OCI-LY3 (cell line): ENCODE measurements around the gene ATXN7L3.

Experiments used
- H2AFZ ChIP-seq: fragments of 200-600, 300-600 bp; shearing (Covaris generic); 2 replicates; pipeline ENCODE4 v1.6.0; 2014; ENCODE audit warnings: antibody characterized with exemption, low read depth, low read length
- H3K27ac ChIP-seq: fragments of 200-600, 300-600 bp; sonication (generic); 2 replicates; pipeline ENCODE4 v1.5.1; 2014; ENCODE audit warnings: mild to moderate bottlenecking, low read length, moderate library complexity, mixed read lengths
- H3K27me3 ChIP-seq: fragments of 200-600, 300-600 bp; sonication (generic); 2 replicates; pipeline ENCODE4 v1.6.1; 2014; ENCODE audit warnings: low read depth, low read length, mixed read lengths
- H3K36me3 ChIP-seq: fragments of 200-600, 300-600 bp; sonication (generic); replicated peaks from 2 replicates; pipeline ENCODE3; 2014; ENCODE audit warnings: low read depth, low read length, mixed read lengths
- H3K4me1 ChIP-seq: fragments of 300-600, 200-600 bp; sonication (generic); 2 replicates; pipeline ENCODE4 v1.6.1; 2014; ENCODE audit warnings: low read length, mixed read lengths
- H3K4me2 ChIP-seq: fragments of 200-600, 300-600 bp; sonication (generic); 2 replicates; pipeline ENCODE4 v1.6.1; 2014; ENCODE audit warnings: low read length, mixed read lengths
- H3K4me3 ChIP-seq: fragments of 300-600, 200-600 bp; sonication (generic); 2 replicates; pipeline ENCODE4 v1.5.1; 2014; ENCODE audit warnings: antibody characterized with exemption, mild to moderate bottlenecking, low read length, moderate library complexity
- H3K79me2 ChIP-seq: fragments of 300-600, 200-600 bp; shearing (Covaris generic); 2 replicates; pipeline ENCODE4 v1.6.1; 2014; ENCODE audit warnings: mild to moderate bottlenecking, low read length, mixed read lengths
- H3K9ac ChIP-seq: fragments of 300-600, 200-600 bp; shearing (Covaris generic); 2 replicates; pipeline ENCODE4 v1.6.0; 2014; ENCODE audit warnings: mild to moderate bottlenecking, low read length, moderate library complexity
- H3K9me3 ChIP-seq: fragments of 200-600, 300-600 bp; shearing (Covaris generic); 2 replicates; pipeline ENCODE4 v1.6.1; 2014; ENCODE audit warnings: low read length, mixed read lengths; ENCODE audit not compliant: insufficient read depth
- H4K20me1 ChIP-seq: fragments of 200-600, 300-600 bp; sonication (generic); 2 replicates; pipeline ENCODE4 v1.6.1; 2016; ENCODE audit warnings: low read length, mixed read lengths; ENCODE audit not compliant: insufficient read depth
- CTCF ChIP-seq: fragments of 200-600, 300-600 bp; sonication (generic); IDR thresholded peaks from 2 replicates; pipeline ENCODE4 v1.5.1; 2014; ENCODE audit warnings: antibody characterized with exemption, low read length, low read depth
- EZH2phosphoT487 ChIP-seq: fragments of 200-600 bp; shearing (Covaris generic); IDR thresholded peaks from 2 replicates; pipeline ENCODE4 v1.6.1; 2018; ENCODE audit warnings: antibody characterized with exemption, mixed run types, low read depth

The ATXN7L3 gene

GRCh38 chr17:44233582-44233981, 33.9 kb upstream of the ATXN7L3 start:
- H3K36me3 ChIP-seq, result no peaks in the 10 kb centered on the region
- no peak overlapping the region for H3K4me3 ChIP-seq
- H4K20me1 ChIP-seq, result no peaks in the 10 kb centered on the region
- peaks cover 12% of the 10 kb centered on the region; the same call in 1 of the 2 replicates for H3K4me1 ChIP-seq
- no peak for TF ChIP-seq EZH2phosphoT487
- no peak for TF ChIP-seq CTCF
- no peak overlapping the region for H2AFZ ChIP-seq
- H3K4me2 ChIP-seq, result no peak overlapping the region
- H3K9ac ChIP-seq, result no peak overlapping the region
- no peaks in the 10 kb centered on the region for H3K9me3 ChIP-seq
- H3K27ac ChIP-seq, result no peak overlapping the region
- H3K27me3 ChIP-seq, result no peaks in the 10 kb centered on the region
- H3K79me2 ChIP-seq, result no peaks in the 10 kb centered on the region

DNA sequence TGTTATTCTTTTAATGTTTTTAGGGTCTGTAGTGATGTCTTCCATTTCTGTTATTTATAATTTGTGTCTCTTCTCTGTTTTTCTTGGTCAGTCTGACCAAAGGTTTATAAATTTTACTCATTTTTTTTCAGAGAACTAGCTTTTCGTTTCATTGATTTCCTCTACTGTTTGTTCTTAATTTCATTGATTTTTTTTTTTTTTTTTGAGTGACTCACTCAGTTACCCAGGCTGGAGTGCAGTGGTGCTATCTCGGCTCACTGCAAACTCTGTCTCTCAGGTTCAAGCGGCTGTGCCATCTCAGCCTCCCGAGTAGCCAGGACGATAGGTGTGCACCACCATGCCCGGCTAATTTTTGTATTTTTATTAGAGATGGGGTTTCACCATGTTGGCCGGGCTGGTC, 32.4 kb upstream of the ATXN7L3 start:
- H3K79me2 ChIP-seq, result no peaks in the 10 kb centered on the region
- no peak overlapping the region for H2AFZ ChIP-seq
- no peaks in the 10 kb centered on the region for H3K36me3 ChIP-seq
- no peak overlapping the region for H3K27ac ChIP-seq
- no peaks in the 10 kb centered on the region for H3K27me3 ChIP-seq
- H3K9me3 ChIP-seq, result no peaks in the 10 kb centered on the region
- H3K4me2 ChIP-seq, result no peak overlapping the region
- H3K4me3 ChIP-seq, result no peak overlapping the region
- peaks cover 14% of the 10 kb centered on the region; the same call in 1 of the 2 replicates for H3K4me1 ChIP-seq
- no peak overlapping the region for H3K9ac ChIP-seq
- H4K20me1 ChIP-seq, result no peaks in the 10 kb centered on the region
- TF ChIP-seq EZH2phosphoT487 (no peak), CTCF (no peak)

GRCh38 chr17:44230140-44230539, 30.5 kb upstream of the ATXN7L3 start:
- TF ChIP-seq CTCF (no peak), EZH2phosphoT487 (no peak)
- no peak overlapping the region for H3K9ac ChIP-seq

GRCh38 chr17:44229090-44229489, 29.4 kb upstream of the ATXN7L3 start:
- no peak for TF ChIP-seq EZH2phosphoT487
- TF ChIP-seq CTCF, result no peak
- Histone ChIP-seq H4K20me1 (no peaks in the 10 kb centered on the region), H3K4me2 (no peak overlapping the region)

More at GRCh38 chr17:44230140-44230539, 30.5 kb upstream of the ATXN7L3 start:
- Histone ChIP-seq H3K27me3 (no peaks in the 10 kb centered on the region), H4K20me1 (no peaks in the 10 kb centered on the region), H3K36me3 (no peaks in the 10 kb centered on the region), H3K4me1 (peaks cover 9% of the 10 kb centered on the region; the same call in 1 of the 2 replicates), H3K4me3 (no peak overlapping the region), H3K9me3 (no peaks in the 10 kb centered on the region), H3K27ac (no peak overlapping the region), H3K79me2 (no peaks in the 10 kb centered on the region), H2AFZ (no peak overlapping the region), H3K4me2 (no peak overlapping the region)

More at GRCh38 chr17:44229090-44229489, 29.4 kb upstream of the ATXN7L3 start:
- H3K4me3 ChIP-seq, result no peak overlapping the region
- H3K27ac ChIP-seq, result no peak overlapping the region
- peaks cover 9% of the 10 kb centered on the region; the same call in 1 of the 2 replicates for H3K4me1 ChIP-seq
- no peak overlapping the region for H2AFZ ChIP-seq
- no peaks in the 10 kb centered on the region for H3K27me3 ChIP-seq
- H3K79me2 ChIP-seq, result no peaks in the 10 kb centered on the region
- H3K9ac ChIP-seq, result no peak overlapping the region
- no peaks in the 10 kb centered on the region for H3K36me3 ChIP-seq
- no peaks in the 10 kb centered on the region for H3K9me3 ChIP-seq
